GM23338 (cell line): ENCODE measurements around the gene PGRMC2. TPM values are rescaled to one million over a fixed set of nuclear protein-coding genes. Genes with fewer than 3 reads are reported as not detected.

Experiments
- ATAC-seq: fragments of 200-7000 bp; cut with Tn5 transposase; 3 replicates; pipeline ENCODE4 v1.9.1; 2020
- DNase-seq: peaks from one replicate; pipeline ENCODE4 v3.0.0-alpha.2; 2015; ENCODE audit warnings: low spot score
- H2AFZ ChIP-seq: fragments of 200-600 bp; sonication (generic); 2 replicates; pipeline ENCODE4 v1.8.0; 2016; ENCODE audit warnings: antibody characterized with exemption, mild to moderate bottlenecking, moderate library complexity
- H3F3A ChIP-seq: fragments of 200-600 bp; sonication (generic); replicated peaks from 2 replicates; pipeline ENCODE4 v1.8.0; 2017; ENCODE audit warnings: antibody characterized with exemption, mixed run types, low read depth
- H3K27ac ChIP-seq: fragments of 200-600 bp; sonication (generic); 2 replicates; pipeline ENCODE4 v1.6.1; 2016; ENCODE audit warnings: low read depth
- H3K27me3 ChIP-seq: fragments of 200-600 bp; sonication (generic); 2 replicates; pipeline ENCODE4 v1.8.0; 2016; ENCODE audit warnings: mild to moderate bottlenecking, mixed run types, moderate library complexity; ENCODE audit not compliant: insufficient read depth
- H3K36me3 ChIP-seq: fragments of 200-600 bp; sonication (generic); 2 replicates; pipeline ENCODE4 v1.8.0; 2016; ENCODE audit warnings: mild to moderate bottlenecking; ENCODE audit not compliant: insufficient read depth
- H3K4me1 ChIP-seq: fragments of 200-600 bp; sonication (generic); 2 replicates; pipeline ENCODE4 v1.8.0; 2016; ENCODE audit warnings: mild to moderate bottlenecking, moderate library complexity; ENCODE audit not compliant: insufficient read depth
- H3K4me2 ChIP-seq: fragments of 200-600 bp; sonication (generic); 2 replicates; pipeline ENCODE4 v1.7.1; 2017; ENCODE audit warnings: mixed run types
- H3K4me3 ChIP-seq: fragments of 200-600 bp; sonication (generic); 2 replicates; pipeline ENCODE4 v1.6.1; 2016; ENCODE audit warnings: mixed run types
- H3K79me2 ChIP-seq: fragments of 200-600 bp; sonication (generic); replicated peaks from 2 replicates; pipeline ENCODE4 v1.8.0; 2017; ENCODE audit warnings: mild to moderate bottlenecking; ENCODE audit not compliant: insufficient read depth
- H3K9me2 ChIP-seq: fragments of 200-600 bp; sonication (generic); 2 replicates; pipeline ENCODE4 v1.8.0; 2017; ENCODE audit not compliant: insufficient read depth
- H4K20me1 ChIP-seq: fragments of 200-600 bp; sonication (generic); replicated peaks from 2 replicates; pipeline ENCODE4 v1.8.0; 2017; ENCODE audit warnings: mild to moderate bottlenecking; ENCODE audit not compliant: insufficient read depth
- H3K27ac Mint-ChIP-seq: 2 replicates; pipeline ENCODE4 v1.8.0; 2020; ENCODE audit warnings: inconsistent platforms, mild to moderate bottlenecking, moderate library complexity, mixed read lengths
- H3K27me3 Mint-ChIP-seq: 3 replicates; pipeline ENCODE4 v1.8.0; 2022; ENCODE audit warnings: low read depth, mild to moderate bottlenecking, moderate library complexity, mixed read lengths, inconsistent platforms; ENCODE audit not compliant: insufficient read depth, poor library complexity
- H3K36me3 Mint-ChIP-seq: 3 replicates; pipeline ENCODE4 v1.8.0; 2021; ENCODE audit warnings: low read depth, mild to moderate bottlenecking, inconsistent platforms, moderate library complexity, mixed read lengths
- H3K4me1 Mint-ChIP-seq: 3 replicates; pipeline ENCODE4 v1.8.0; 2020; ENCODE audit warnings: mild to moderate bottlenecking, inconsistent platforms, mixed read lengths
- H3K4me3 Mint-ChIP-seq: 3 replicates; pipeline ENCODE4 v1.8.0; 2021; ENCODE audit warnings: moderate library complexity, mild to moderate bottlenecking, inconsistent platforms, mixed read lengths
- H3K9me3 Mint-ChIP-seq: 3 replicates; pipeline ENCODE4 v1.8.0; 2020; ENCODE audit warnings: moderate library complexity, mild to moderate bottlenecking, inconsistent platforms, mixed read lengths
- CTCF ChIP-seq, 2 experiments: fragments of 200-600 bp in 1 of 2; sonication (generic) in 1 of 2; conservative IDR thresholded peaks; 2 replicates each; pipeline versions ENCODE4 v1.5.1 to v1.6.1; 2016 to 2017; ENCODE audit warnings: antibody characterized with exemption in 2 of 2, low read depth in 2 of 2, mild to moderate bottlenecking in 2 of 2, moderate library complexity in 1 of 2
- ETS1 ChIP-seq: IDR thresholded peaks from 2 replicates; pipeline ENCODE4 v1.6.1; 2016; ENCODE audit warnings: antibody characterized with exemption
- EZH2 ChIP-seq: fragments of 200-600 bp; sonication (generic); IDR thresholded peaks from one replicate; pipeline ENCODE4 v1.8.0; 2017; ENCODE audit warnings: antibody characterized with exemption, mild to moderate bottlenecking, low read depth; ENCODE audit not compliant: unreplicated experiment
- EZH2phosphoT487 ChIP-seq: fragments of 200-600 bp; sonication (generic); IDR thresholded peaks from one replicate; pipeline ENCODE4 v1.8.1; 2018; ENCODE audit warnings: antibody characterized with exemption; ENCODE audit not compliant: unreplicated experiment
- JUNB ChIP-seq: IDR thresholded peaks from one replicate; pipeline ENCODE4 v1.6.1; 2016; ENCODE audit warnings: antibody characterized with exemption; ENCODE audit not compliant: unreplicated experiment
- NANOG ChIP-seq: IDR thresholded peaks from 2 replicates; pipeline ENCODE4 v1.6.1; 2016; ENCODE audit warnings: antibody characterized with exemption, borderline replicate concordance
- REST ChIP-seq: IDR thresholded peaks from one replicate; pipeline ENCODE4 v1.6.1; 2018; ENCODE audit warnings: antibody characterized with exemption; ENCODE audit not compliant: unreplicated experiment
- ZNF114 ChIP-seq: fragments of 250-450 bp; sonication (Bioruptor Pico); IDR thresholded peaks from 2 replicates; pipeline ENCODE4 v1.5.0; 2020; ENCODE audit warnings: mild to moderate bottlenecking, moderate library complexity
- ZNF331 ChIP-seq: fragments of 250-450 bp; sonication (Bioruptor Pico); IDR thresholded peaks from 2 replicates; pipeline ENCODE4 v1.5.0; 2020; ENCODE audit warnings: low read depth, mild to moderate bottlenecking, moderate library complexity
- polyA plus RNA-seq: library from polyadenylated mRNA; unstranded; fragments of >200 nt; fragmentation: Nextera tagmentation; extraction: Ambion mirVana; gene quantifications from 2 replicates; pipeline ENCODE4 v1.2.1, GENCODE V29; 2016
- total RNA-seq: library from RNA; depleted of rRNA; stranded (reverse); fragments of >200 nt; shearing (Covaris generic); gene quantifications from 2 replicates; pipeline ENCODE4 v1.2.3, GENCODE V29; 2014

PGRMC2 gene
- total and polyA plus RNA-seq, 2 experiments from 2014 or later: 40.2 to 61.9 TPM

GRCh38 chr4:128282516-128282915 lies 5.1 kb downstream of the PGRMC2 start:
- peaks cover 29% of the 10 kb centered on the region for H3K36me3 Mint-ChIP-seq
- TF ChIP-seq EZH2: no peak
- TF ChIP-seq ZNF331 (CRISPR knock-in tag): no peak
- TF ChIP-seq ETS1: no peak
- no peak for TF ChIP-seq REST
- no peaks in the 10 kb centered on the region for H3K27me3 ChIP-seq
- no peaks in the 10 kb centered on the region for H3K9me2 ChIP-seq
- no peak overlapping the region for H3K4me2 ChIP-seq
- no peaks in the 10 kb centered on the region for H3K36me3 ChIP-seq
- ATAC-seq (no peak), DNase-seq (no peak)
- H3K27me3 Mint-ChIP-seq: no peaks in the 10 kb centered on the region
- H3K4me1 ChIP-seq: peaks cover 8% of the 10 kb centered on the region
- no peak overlapping the region for H3K4me3 ChIP-seq
- H3K4me3 Mint-ChIP-seq: no peak overlapping the region
- no peak overlapping the region for H3K27ac Mint-ChIP-seq
- no peaks in the 10 kb centered on the region for H3K9me3 Mint-ChIP-seq
- H3K79me2 ChIP-seq: peaks cover 96% of the 10 kb centered on the region
- peaks cover 40% of the 10 kb centered on the region; the same call in 2 of the 3 replicates for H3K4me1 Mint-ChIP-seq
- H4K20me1 ChIP-seq: peaks cover 21% of the 10 kb centered on the region; the same call in 1 of the 2 replicates
- no peak overlapping the region for H3K27ac ChIP-seq
- H3F3A ChIP-seq: no peaks in the 10 kb centered on the region; the same call in 1 of the 2 replicates
- H2AFZ ChIP-seq: no peak overlapping the region

GRCh38 chr4:128281354-128281753 lies 6.3 kb downstream of the PGRMC2 start:
- Mint-ChIP-seq H3K27me3 (no peaks in the 10 kb centered on the region), H3K27ac (no peak overlapping the region), H3K9me3 (no peaks in the 10 kb centered on the region), H3K4me1 (peaks cover 40% of the 10 kb centered on the region; the same call in 2 of the 3 replicates), H3K36me3 (peaks cover 23% of the 10 kb centered on the region; the same call in 2 of the 3 replicates), H3K4me3 (no peak overlapping the region)
- H2AFZ ChIP-seq: no peak overlapping the region
- TF ChIP-seq NANOG: no peak
- TF ChIP-seq CTCF (conservative IDR thresholded peaks at IDR 0.05; ENCODE audit: low read depth in 2 of 2): no peak
- no peak for TF ChIP-seq ETS1
- no peak for TF ChIP-seq JUNB
- no peak for TF ChIP-seq EZH2
- TF ChIP-seq ZNF114 (CRISPR knock-in tag): no peak
- TF ChIP-seq EZH2phosphoT487: no peak
- H3K4me3 ChIP-seq: no peak overlapping the region
- ATAC-seq (no peak), DNase-seq (no peak)
- no peak overlapping the region for H3K4me2 ChIP-seq
- no peaks in the 10 kb centered on the region for H3K27me3 ChIP-seq
- H4K20me1 ChIP-seq: peaks cover 21% of the 10 kb centered on the region; the same call in 1 of the 2 replicates
- no peaks in the 10 kb centered on the region for H3K9me2 ChIP-seq
- no peak overlapping the region for H3K27ac ChIP-seq
- no peaks in the 10 kb centered on the region for H3F3A ChIP-seq
- peaks cover 100% of the 10 kb centered on the region for H3K79me2 ChIP-seq
- H3K4me1 ChIP-seq: peaks cover 8% of the 10 kb centered on the region
- no peaks in the 10 kb centered on the region for H3K36me3 ChIP-seq
